ENCODE measurements around the gene SDK1.

- TF ChIP-seq, protein P1, sequence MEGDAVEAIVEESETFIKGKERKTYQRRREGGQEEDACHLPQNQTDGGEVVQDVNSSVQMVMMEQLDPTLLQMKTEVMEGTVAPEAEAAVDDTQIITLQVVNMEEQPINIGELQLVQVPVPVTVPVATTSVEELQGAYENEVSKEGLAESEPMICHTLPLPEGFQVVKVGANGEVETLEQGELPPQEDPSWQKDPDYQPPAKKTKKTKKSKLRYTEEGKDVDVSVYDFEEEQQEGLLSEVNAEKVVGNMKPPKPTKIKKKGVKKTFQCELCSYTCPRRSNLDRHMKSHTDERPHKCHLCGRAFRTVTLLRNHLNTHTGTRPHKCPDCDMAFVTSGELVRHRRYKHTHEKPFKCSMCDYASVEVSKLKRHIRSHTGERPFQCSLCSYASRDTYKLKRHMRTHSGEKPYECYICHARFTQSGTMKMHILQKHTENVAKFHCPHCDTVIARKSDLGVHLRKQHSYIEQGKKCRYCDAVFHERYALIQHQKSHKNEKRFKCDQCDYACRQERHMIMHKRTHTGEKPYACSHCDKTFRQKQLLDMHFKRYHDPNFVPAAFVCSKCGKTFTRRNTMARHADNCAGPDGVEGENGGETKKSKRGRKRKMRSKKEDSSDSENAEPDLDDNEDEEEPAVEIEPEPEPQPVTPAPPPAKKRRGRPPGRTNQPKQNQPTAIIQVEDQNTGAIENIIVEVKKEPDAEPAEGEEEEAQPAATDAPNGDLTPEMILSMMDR (IDR thresholded peaks at IDR 0.05; ENCODE audit: low read depth, low read length, poor library complexity, severe bottlenecking): no peak
- TF ChIP-seq EZH2phosphoT487 (IDR thresholded peaks at IDR 0.05; ENCODE audit: borderline replicate concordance, low read length): no peak
These were observed 447.3 kb downstream of the SDK1 start for GRCh38 chr7:3748389-3748788.

Measured in DOHH2 (cell line).